ENCODE data around the gene VCL. TPM values are rescaled to one million over a fixed set of nuclear protein-coding genes. Genes with fewer than 3 reads are reported as not detected.

VCL gene
- total and polyA plus RNA-seq, 2 of the 8 experiments (the other 6 are each of a cell fraction or from before 2014, with no cell fraction given) = 119 to 377 TPM

DNA sequence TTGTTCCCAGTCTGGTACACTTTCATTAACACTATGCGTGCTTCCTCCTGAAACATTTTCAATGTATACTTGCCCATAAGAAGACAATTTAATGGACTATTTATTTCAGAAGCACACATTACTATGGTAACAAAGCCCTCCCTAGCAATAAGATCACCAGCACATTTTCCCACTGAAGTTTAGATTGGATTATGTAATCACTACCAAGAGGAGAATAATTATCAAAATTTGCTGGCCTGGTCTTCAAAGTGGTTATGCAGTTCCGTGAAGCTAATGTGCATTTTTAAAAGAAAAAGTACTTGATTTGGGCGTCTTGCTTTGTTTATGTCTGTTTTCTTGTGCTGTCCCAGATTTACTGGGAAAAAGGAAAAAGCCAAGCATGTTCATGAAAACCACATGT, 90.8 kb downstream of the VCL start (continued):
- no peak for TF ChIP-seq BACH1 (IDR thresholded peaks at IDR 0.05; ENCODE audit: low read length)
- TF ChIP-seq, protein P1, sequence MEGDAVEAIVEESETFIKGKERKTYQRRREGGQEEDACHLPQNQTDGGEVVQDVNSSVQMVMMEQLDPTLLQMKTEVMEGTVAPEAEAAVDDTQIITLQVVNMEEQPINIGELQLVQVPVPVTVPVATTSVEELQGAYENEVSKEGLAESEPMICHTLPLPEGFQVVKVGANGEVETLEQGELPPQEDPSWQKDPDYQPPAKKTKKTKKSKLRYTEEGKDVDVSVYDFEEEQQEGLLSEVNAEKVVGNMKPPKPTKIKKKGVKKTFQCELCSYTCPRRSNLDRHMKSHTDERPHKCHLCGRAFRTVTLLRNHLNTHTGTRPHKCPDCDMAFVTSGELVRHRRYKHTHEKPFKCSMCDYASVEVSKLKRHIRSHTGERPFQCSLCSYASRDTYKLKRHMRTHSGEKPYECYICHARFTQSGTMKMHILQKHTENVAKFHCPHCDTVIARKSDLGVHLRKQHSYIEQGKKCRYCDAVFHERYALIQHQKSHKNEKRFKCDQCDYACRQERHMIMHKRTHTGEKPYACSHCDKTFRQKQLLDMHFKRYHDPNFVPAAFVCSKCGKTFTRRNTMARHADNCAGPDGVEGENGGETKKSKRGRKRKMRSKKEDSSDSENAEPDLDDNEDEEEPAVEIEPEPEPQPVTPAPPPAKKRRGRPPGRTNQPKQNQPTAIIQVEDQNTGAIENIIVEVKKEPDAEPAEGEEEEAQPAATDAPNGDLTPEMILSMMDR (IDR thresholded peaks at IDR 0.05; ENCODE audit: control extremely low read depth in 1 of 3, insufficient read depth in 1 of 3, low read depth in 1 of 3, low read length in 3 of 3) = no peak
- TF ChIP-seq PHF8 (conservative IDR thresholded peaks at IDR 0.05; ENCODE audit: low read depth, low read length) = no peak
- no peak for TF ChIP-seq JUN (IDR thresholded peaks at IDR 0.05; ENCODE audit: low read depth, low read length)
- TF ChIP-seq CEBPB (IDR thresholded peaks at IDR 0.05; ENCODE audit: low read depth, low read length) = no peak

Measured in H1 (cell line).